Smooth muscle cell (in vitro differentiated cells): ENCODE results near the gene OLA1. TPM values are rescaled to one million over a fixed set of nuclear protein-coding genes. Genes with fewer than 3 reads are reported as not detected.

Source experiments
- DNase-seq: peaks from one replicate; lab custom pipeline; 2025; ENCODE audit not compliant: unreplicated experiment; lab: John Stamatoyannopoulos, UW
- H2AFZ ChIP-seq: fragments of 200-600 bp; sonication (generic); 2 replicates; pipeline ENCODE4 v1.6.0; 2016; ENCODE audit warnings: antibody characterized with exemption, low read depth, mild to moderate bottlenecking
- H3F3A ChIP-seq: fragments of 200-600 bp; sonication (generic); 2 replicates; pipeline ENCODE4 v1.6.0; 2017; ENCODE audit warnings: antibody characterized with exemption, low read depth
- H3K27ac ChIP-seq: fragments of 200-600 bp; sonication (generic); 2 replicates; pipeline ENCODE4 v1.5.1; 2016; ENCODE audit warnings: low read depth, mild to moderate bottlenecking
- H3K27me3 ChIP-seq: fragments of 200-600 bp; sonication (generic); 2 replicates; pipeline ENCODE4 v1.6.1; 2016; ENCODE audit warnings: low read depth, mild to moderate bottlenecking
- H3K36me3 ChIP-seq: fragments of 200-600 bp; sonication (generic); 2 replicates; pipeline ENCODE4 v1.5.1; 2016; ENCODE audit warnings: low read depth
- H3K4me1 ChIP-seq: fragments of 200-600 bp; sonication (generic); 2 replicates; pipeline ENCODE4 v1.5.1; 2016; ENCODE audit warnings: low read depth
- H3K4me2 ChIP-seq: fragments of 200-600 bp; sonication (generic); 2 replicates; pipeline ENCODE4 v1.6.0; 2016; ENCODE audit warnings: mild to moderate bottlenecking
- H3K4me3 ChIP-seq: fragments of 200-600 bp; sonication (generic); 2 replicates; pipeline ENCODE4 v1.5.1; 2016; ENCODE audit warnings: mild to moderate bottlenecking
- H3K79me2 ChIP-seq: fragments of 200-600 bp; sonication (generic); 2 replicates; pipeline ENCODE4 v1.6.0; 2016; ENCODE audit warnings: low read depth, mild to moderate bottlenecking
- H3K9ac ChIP-seq: fragments of 200-600 bp; sonication (generic); 2 replicates; pipeline ENCODE4 v1.6.0; 2016; ENCODE audit warnings: low read depth
- H3K9me3 ChIP-seq: fragments of 200-600 bp; sonication (generic); replicated peaks from 2 replicates; pipeline ENCODE4 v1.5.1; 2016; ENCODE audit warnings: low read depth
- H4K20me1 ChIP-seq: fragments of 200-600 bp; sonication (generic); 2 replicates; pipeline ENCODE4 v1.6.0; 2016; ENCODE audit warnings: low read depth
- WGBS: methylation state at CpG from one replicate; pipeline ENCODE4 v1.1.7; 2016; ENCODE audit warnings: low lambda C conversion rate; 5-methylcytosine and 5-hydroxymethylcytosine counted together
- polyA plus RNA-seq: library from polyadenylated mRNA; unstranded; fragments of >200 nt; fragmentation: Nextera tagmentation; extraction: Ambion mirVana; gene quantifications from 2 replicates; pipeline ENCODE4 v1.2.1, GENCODE V29; 2016
- total RNA-seq: library from RNA; depleted of rRNA; stranded (reverse); fragments of >200 nt; gene quantifications from 2 replicates; pipeline ENCODE4 v1.2.3, GENCODE V29; 2014
- TF ChIP-seq, protein P1 (sequence below): fragments of 200-600 bp; sonication (generic); IDR thresholded peaks from 2 replicates; pipeline ENCODE4 v1.5.1; 2017; ENCODE audit warnings: borderline replicate concordance, mild to moderate bottlenecking, antibody characterized with exemption; ENCODE audit not compliant: insufficient read depth, poor library complexity, severe bottlenecking

OLA1 gene
- total and polyA plus RNA-seq, 2 experiments from 2014 or later = 59.6 to 76.0 TPM

DNA sequence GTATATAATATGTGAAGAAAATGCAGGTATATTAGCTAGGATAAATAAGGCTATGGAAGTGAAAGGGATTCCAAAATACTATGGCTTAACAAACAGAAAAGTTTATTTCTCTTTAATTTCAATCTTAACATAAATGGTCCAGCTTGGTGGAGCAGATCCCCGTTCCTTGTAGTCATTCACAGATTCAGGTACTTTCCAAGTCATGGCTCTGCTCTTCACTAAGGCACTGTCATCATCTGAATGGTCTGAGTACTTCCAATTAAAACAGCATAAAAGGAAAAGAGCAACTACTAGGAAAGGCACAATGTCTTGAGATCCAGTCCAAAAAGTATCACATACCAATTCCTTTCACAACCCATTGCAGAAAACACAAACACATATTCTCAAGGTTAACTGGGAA lies 63.4 kb downstream of the OLA1 start:
- H3K79me2 ChIP-seq = peaks cover 38% of the 10 kb centered on the region
- WGBS = 94% methylated on average over 1 of the region's 1 CpG

DNA sequence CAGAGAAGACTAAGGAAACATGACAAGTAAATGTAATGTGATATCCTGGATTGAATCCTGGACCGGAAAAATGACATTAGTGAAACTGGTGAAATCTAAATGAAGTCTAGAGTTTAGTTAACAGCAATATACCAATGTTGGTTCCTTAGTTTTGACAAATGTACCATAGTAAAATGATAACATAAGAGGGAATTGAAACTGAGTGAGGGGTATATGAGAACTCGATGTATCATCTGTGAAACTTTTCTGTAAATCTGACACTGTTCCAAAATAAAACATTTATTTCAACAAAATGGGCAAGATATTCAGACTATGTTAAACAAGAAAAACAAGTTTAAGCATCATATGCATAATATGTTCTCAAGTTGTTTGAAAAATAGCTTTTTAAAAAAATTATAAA lies 63.8 kb downstream of the OLA1 start:
- TF ChIP-seq, protein P1, sequence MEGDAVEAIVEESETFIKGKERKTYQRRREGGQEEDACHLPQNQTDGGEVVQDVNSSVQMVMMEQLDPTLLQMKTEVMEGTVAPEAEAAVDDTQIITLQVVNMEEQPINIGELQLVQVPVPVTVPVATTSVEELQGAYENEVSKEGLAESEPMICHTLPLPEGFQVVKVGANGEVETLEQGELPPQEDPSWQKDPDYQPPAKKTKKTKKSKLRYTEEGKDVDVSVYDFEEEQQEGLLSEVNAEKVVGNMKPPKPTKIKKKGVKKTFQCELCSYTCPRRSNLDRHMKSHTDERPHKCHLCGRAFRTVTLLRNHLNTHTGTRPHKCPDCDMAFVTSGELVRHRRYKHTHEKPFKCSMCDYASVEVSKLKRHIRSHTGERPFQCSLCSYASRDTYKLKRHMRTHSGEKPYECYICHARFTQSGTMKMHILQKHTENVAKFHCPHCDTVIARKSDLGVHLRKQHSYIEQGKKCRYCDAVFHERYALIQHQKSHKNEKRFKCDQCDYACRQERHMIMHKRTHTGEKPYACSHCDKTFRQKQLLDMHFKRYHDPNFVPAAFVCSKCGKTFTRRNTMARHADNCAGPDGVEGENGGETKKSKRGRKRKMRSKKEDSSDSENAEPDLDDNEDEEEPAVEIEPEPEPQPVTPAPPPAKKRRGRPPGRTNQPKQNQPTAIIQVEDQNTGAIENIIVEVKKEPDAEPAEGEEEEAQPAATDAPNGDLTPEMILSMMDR = no peak
- H3K27ac ChIP-seq = no peak overlapping the region
- peaks cover 40% of the 10 kb centered on the region for H3K79me2 ChIP-seq

More for the DNA sequence above, 63.4 kb downstream of the OLA1 start:
- Histone ChIP-seq H3K9ac (no peak overlapping the region), H3K4me2 (no peak overlapping the region), H2AFZ (no peak overlapping the region), H3K9me3 (no peaks in the 10 kb centered on the region), H3K4me1 (no peaks in the 10 kb centered on the region), H3K4me3 (no peak overlapping the region), H4K20me1 (peaks cover 7% of the 10 kb centered on the region), H3K27ac (no peak overlapping the region), H3K27me3 (no peaks in the 10 kb centered on the region), H3K36me3 (no peaks in the 10 kb centered on the region), H3F3A (no peaks in the 10 kb centered on the region)
- TF ChIP-seq, protein P1 = no peak
- no peak for DNase-seq

DNA sequence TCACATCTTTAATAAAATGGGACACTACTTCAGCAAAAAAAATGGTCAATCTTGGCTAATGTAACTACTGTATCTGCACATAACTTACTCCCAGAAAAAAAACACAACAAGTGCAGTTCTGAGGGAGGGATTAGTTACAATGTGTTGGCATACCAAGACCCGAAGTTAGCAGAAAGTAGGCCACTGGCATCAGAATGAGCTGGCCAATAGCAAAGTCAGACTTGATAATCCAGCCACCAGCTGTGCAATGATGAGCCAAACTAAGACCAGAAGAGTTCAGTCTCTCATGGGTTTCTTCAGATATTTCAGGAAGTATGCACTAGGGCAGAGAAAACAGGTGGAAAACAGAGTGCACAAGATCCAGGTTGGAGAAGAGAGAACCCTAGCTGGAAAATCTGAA lies 65.3 kb downstream of the OLA1 start:
- no peak overlapping the region for H3K9ac ChIP-seq
- no peaks in the 10 kb centered on the region for H3F3A ChIP-seq

More for the DNA sequence above, 63.8 kb downstream of the OLA1 start:
- Histone ChIP-seq H3K36me3 (no peaks in the 10 kb centered on the region), H2AFZ (no peak overlapping the region), H3F3A (no peaks in the 10 kb centered on the region), H3K4me1 (no peaks in the 10 kb centered on the region), H3K4me2 (no peak overlapping the region), H3K9ac (no peak overlapping the region), H4K20me1 (peaks cover 9% of the 10 kb centered on the region), H3K4me3 (no peak overlapping the region), H3K9me3 (no peaks in the 10 kb centered on the region), H3K27me3 (no peaks in the 10 kb centered on the region)
- WGBS = 92% methylated on average over 2 of the region's 2 CpGs
- no peak for DNase-seq

DNA sequence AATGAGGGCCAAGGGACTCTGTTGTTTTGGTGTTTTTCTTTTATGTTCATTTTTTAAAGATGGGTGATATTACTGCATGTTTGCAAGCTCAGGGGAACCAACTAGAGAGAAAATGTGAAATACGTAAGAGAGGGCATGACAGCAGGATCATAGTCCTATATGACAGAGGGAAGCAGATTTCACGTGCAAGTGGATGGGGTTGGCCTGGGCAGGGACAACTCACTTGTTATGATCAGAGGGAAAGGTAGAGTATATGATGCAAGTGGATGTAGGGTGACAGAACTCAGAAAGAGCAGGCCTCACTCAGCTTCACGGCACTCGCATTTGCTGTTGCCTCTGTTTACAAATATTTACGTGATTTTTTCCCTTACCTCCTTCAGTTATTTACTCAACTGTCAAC lies 67.0 kb downstream of the OLA1 start:
- H3K4me3 ChIP-seq = no peak overlapping the region
- H2AFZ ChIP-seq = no peak overlapping the region
- no peak overlapping the region for H3K9ac ChIP-seq
- WGBS = 92% methylated on average over 5 of the region's 5 CpGs
- no peaks in the 10 kb centered on the region for H3K27me3 ChIP-seq
- H3K36me3 ChIP-seq = no peaks in the 10 kb centered on the region
- peaks cover 10% of the 10 kb centered on the region for H4K20me1 ChIP-seq
- H3K27ac ChIP-seq = no peak overlapping the region
- TF ChIP-seq, protein P1 = no peak
- H3K9me3 ChIP-seq = no peaks in the 10 kb centered on the region
- H3K4me2 ChIP-seq = no peak overlapping the region
- peaks cover 14% of the 10 kb centered on the region for H3K4me1 ChIP-seq
- peaks cover 40% of the 10 kb centered on the region for H3K79me2 ChIP-seq
- no peaks in the 10 kb centered on the region for H3F3A ChIP-seq
- DNase-seq = no peak

More for the DNA sequence above, 65.3 kb downstream of the OLA1 start:
- Histone ChIP-seq H3K4me1 (no peaks in the 10 kb centered on the region), H4K20me1 (peaks cover 10% of the 10 kb centered on the region), H3K4me2 (no peak overlapping the region), H3K27me3 (no peaks in the 10 kb centered on the region), H3K9me3 (no peaks in the 10 kb centered on the region), H3K27ac (no peak overlapping the region), H2AFZ (no peak overlapping the region), H3K4me3 (no peak overlapping the region), H3K79me2 (peaks cover 47% of the 10 kb centered on the region), H3K36me3 (no peaks in the 10 kb centered on the region)
- no peak for DNase-seq
- TF ChIP-seq, protein P1 = no peak
- whole genome bisulfite sequencing = 86% methylated on average over 1 of the region's 1 CpG
